HG02884 (cell line): ENCODE measurements around the gene LDB2.
"Not testable (repeated sequence)": the region's sequence is repeated elsewhere in the genome, so short reads cannot be mapped to it uniquely, and the experiment has no call there.

Experiments used
- ATAC-seq: cut with Tn5 transposase; IDR thresholded peaks from one replicate; pipeline ENCODE4 v1.9.1; 2021; ENCODE audit warnings: mild to moderate bottlenecking, moderate library complexity; ENCODE audit not compliant: unreplicated experiment

The LDB2 gene

DNA sequence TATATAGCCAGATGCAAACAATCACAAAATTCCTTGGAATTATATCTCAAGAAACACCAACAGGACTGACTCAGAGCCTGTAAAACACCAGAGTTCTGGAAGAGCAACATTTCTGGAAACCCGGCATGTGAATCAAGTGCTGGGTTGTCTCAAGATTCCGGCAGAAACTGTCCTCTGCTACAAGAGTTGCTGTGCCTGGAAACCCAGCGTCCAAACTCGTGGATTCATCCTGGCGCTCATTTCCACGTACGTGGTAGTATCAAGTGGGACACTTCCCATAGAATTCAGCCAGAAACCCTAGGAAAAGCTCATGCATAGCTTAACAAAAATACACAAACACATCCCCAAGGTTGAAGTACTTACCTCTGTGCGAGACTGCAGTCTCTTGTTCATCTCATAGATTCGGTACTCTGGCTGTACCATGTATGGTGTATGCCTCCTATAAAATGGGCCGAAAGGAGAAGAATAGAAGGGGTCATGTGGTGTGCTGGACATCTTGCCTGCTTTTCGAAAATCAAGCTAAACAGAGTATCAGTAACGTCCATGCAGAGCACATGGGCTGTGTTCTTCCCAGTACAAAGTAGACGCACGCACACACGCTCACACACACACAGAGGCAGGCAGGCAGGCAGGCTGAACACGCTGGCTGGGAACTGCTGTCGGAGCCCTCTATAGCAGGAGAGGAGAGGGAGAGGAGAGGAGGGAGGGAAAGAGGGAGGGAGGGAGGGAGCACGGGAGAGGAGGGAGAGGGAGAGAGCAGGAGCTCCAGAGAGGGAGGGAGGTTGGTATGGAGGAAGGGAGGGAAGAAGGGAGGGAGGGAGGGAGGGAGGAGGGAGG, at the start of gene LDB2:
LDB2 (minus strand) TSS at position 655 of the 837 bp plus-strand sequence.
- ATAC-seq: no peak

DNA sequence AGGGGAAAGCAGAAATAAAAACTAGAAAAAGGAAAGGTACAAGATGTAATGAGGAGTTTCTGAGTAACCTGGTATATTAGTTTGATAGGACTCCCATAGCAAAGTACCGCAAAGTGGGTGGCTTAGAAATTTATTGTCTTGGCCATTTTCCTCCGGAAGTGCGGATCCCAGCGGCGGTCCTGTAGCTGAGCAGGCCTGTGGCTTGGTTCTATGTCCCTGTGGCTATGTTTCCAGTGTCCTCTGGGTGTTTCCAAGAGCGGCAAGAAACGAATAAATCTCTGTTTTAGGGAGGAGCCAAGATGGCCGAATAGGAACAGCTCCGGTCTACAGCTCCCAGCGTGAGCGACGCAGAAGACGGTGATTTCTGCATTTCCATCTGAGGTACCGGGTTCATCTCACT, 44.0 kb upstream of the LDB2 start:
- ATAC-seq: no peak

GRCh38 chr4:16939178-16939577, 40.7 kb upstream of the LDB2 start:
- no peak for ATAC-seq

DNA sequence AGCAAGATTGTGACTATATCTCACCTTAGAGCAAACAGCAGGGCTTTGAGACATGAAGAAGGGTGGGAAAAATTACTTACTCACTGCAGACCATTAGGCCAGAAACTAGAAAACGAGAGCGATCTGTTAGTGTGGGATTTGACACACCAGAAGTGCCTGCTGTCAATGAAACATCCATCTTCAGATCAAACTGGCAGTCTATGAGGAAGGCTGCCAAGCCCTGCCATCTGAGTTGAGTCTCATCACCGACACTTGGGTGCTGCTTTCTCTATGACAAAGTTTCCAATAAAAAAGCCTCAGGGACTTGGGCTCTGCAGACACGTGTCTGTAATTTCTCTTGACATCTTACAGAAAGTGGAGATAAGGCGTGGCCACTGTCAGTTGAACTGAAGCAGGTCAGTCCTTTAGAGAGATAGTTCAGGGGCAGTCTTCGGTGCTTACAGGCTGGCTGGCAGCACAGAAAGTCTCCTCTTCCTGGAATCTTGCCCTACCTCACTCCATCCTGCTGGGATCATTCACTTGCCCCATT, 40.1 kb upstream of the LDB2 start:
- ATAC-seq: no peak

- ATAC-seq: no peak
Observed at GRCh38 chr4:16931339-16932305, 33.2 kb upstream of the LDB2 start.

DNA sequence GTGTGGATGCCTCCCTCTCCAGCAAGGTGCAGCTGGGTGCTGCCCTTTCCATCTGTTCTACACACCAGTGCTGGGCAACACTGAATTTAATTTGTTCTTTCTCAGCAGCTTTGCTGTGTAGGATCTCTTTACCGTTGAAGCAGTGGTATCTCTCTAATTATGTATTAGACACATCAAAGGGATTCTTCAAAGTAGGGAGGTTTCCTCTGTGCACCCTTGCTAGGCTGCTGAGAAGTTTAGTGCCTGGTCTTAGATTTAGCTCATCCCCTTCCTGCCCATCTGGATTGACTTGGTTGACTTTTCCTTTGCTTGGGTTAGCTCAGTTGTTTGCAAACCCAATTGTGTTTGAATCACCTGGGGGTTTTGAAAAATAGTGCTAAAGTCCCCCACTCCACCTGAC, 27.8 kb upstream of the LDB2 start:
- ATAC-seq: no peak

GRCh38 chr4:16918716-16919115, 20.3 kb upstream of the LDB2 start:
- ATAC-seq: not testable (repeated sequence)

- peak; percentile 99 for ATAC-seq
Observed at GRCh38 chr4:16916719-16917337, 18.4 kb upstream of the LDB2 start.

- no peak for ATAC-seq
Observed at GRCh38 chr4:16916031-16916430, 17.6 kb upstream of the LDB2 start.

GRCh38 chr4:16914208-16914607, 15.8 kb upstream of the LDB2 start:
- ATAC-seq: no peak

- ATAC-seq: no peak
Observed at GRCh38 chr4:16912896-16913295, 14.5 kb upstream of the LDB2 start.

DNA sequence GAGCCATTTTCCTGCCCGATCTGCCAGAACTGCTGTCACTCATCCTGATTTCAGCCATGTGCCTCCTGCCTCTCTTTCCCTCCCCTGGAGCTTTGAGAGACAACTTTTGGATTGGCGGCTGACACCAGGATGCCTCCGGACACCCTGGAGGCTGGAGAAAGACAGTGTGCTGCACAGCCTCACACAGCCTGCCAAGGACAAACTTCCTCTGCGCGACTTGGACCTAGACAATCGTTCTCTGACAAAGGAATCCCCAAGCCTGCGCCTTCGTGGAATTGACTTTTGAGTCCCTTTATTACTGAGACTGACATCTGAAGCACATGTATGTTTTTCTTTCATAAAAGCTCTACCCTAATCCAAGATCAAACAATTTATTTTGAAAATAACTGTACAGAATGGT, 10.8 kb upstream of the LDB2 start:
- no peak for ATAC-seq

GRCh38 chr4:16908377-16909021, 10.1 kb upstream of the LDB2 start:
- ATAC-seq: no peak

GRCh38 chr4:16900325-16900724, 1.9 kb upstream of the LDB2 start:
- no peak for ATAC-seq

GRCh38 chr4:16896881-16897750, 1.3 kb downstream of the LDB2 start:
- ATAC-seq: no peak

GRCh38 chr4:16894406-16894805, 4.0 kb downstream of the LDB2 start:
- ATAC-seq: no peak

DNA sequence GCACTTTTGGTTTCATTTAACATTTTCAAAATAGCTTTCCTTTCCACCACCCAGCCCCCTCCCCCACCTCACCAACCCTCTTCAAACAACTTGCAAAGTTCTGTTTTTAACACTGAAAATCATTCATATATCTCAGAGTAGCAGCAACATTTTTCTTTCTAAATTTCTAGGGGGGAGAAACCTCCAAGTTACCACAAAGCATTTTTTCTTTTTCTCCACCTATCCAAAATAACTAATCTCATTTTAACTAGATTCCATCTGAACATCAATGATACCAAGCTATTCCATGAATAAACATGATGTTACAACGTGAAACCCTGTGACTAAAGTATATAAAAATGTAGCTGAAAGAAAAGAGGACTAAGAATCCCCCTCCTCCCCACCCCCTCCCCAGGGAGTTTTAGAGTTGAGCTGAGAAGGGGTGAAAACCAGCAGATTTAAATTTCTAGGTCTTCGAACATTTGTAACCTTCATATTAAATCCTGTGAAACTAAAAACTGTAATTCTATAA, 5.2 kb downstream of the LDB2 start:
- ATAC-seq: no peak

- ATAC-seq: no peak
Observed at GRCh38 chr4:16890651-16891050, 7.8 kb downstream of the LDB2 start.

DNA sequence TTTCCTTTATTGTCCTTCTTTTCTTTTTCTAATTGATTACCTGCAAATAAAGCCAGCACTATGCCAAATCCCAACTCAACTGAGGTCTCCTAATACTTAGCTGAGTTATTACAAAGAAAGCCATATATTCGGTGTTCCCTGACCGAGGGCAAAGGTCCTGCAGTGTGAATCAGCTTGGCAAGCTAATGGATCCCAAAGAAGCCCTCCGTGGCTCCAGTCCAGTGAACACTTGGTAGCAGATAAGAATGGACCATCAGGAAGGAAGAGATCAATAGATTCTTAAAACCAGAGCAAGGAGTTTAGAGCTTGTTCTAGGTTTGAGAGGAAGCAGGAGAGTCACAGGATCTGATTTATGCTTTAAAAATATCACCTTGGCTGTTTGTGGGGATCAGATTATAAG, 8.5 kb downstream of the LDB2 start:
- no peak for ATAC-seq
